Chondrocyte (in vitro differentiated cells): ENCODE results near the gene ATP8A1. TPM values are rescaled to one million over a fixed set of nuclear protein-coding genes. Genes with fewer than 3 reads are reported as not detected.

Source experiments
- DNase-seq: peaks from one replicate; pipeline ENCODE4 v3.0.0; 2021; ENCODE audit warnings: mixed read lengths, low spot score
- H3K27ac Mint-ChIP-seq: one replicate; pipeline ENCODE4 v1.8.0; 2021; ENCODE audit warnings: mild to moderate bottlenecking, moderate library complexity, mixed read lengths; ENCODE audit not compliant: unreplicated experiment
- H3K27me3 Mint-ChIP-seq: 2 replicates; pipeline ENCODE4 v1.8.0; 2021; ENCODE audit warnings: low read depth, mixed read lengths
- H3K36me3 Mint-ChIP-seq: 2 replicates; pipeline ENCODE4 v1.8.0; 2021; ENCODE audit warnings: low read depth, mixed read lengths
- H3K4me1 Mint-ChIP-seq: 2 replicates; pipeline ENCODE4 v1.8.0; 2021; ENCODE audit warnings: low read depth, mild to moderate bottlenecking, mixed read lengths
- H3K4me3 Mint-ChIP-seq: one replicate; pipeline ENCODE4 v1.8.0; 2021; ENCODE audit warnings: mild to moderate bottlenecking, moderate library complexity, mixed read lengths; ENCODE audit not compliant: unreplicated experiment
- H3K9me3 Mint-ChIP-seq: 2 replicates; pipeline ENCODE4 v1.8.0; 2021; ENCODE audit warnings: low read depth, mixed read lengths
- CTCF ChIP-seq: fragments of 200-600 bp; sonication (generic); IDR thresholded peaks from 2 replicates; pipeline ENCODE4 v1.5.0; 2021; ENCODE audit warnings: antibody characterized with exemption, mild to moderate bottlenecking, moderate library complexity
- total RNA-seq: library from RNA; stranded (reverse); gene quantifications from 3 replicates; pipeline ENCODE4 v1.2.1, GENCODE V29; 2021

The ATP8A1 gene
- total RNA-seq, 1 donor from 2014 or later = 0.25 TPM

GRCh38 chr4:42690537-42690936 lies 33.6 kb upstream of the ATP8A1 start:
- H3K27ac Mint-ChIP-seq = no peak overlapping the region
- peaks cover 11% of the 10 kb centered on the region for H3K27me3 Mint-ChIP-seq
- TF ChIP-seq CTCF = no peak
- no peaks in the 10 kb centered on the region for H3K9me3 Mint-ChIP-seq
- H3K36me3 Mint-ChIP-seq = no peaks in the 10 kb centered on the region
- no peak for DNase-seq
- no peak overlapping the region for H3K4me3 Mint-ChIP-seq
- H3K4me1 Mint-ChIP-seq = no peaks in the 10 kb centered on the region

- no peak for TF ChIP-seq CTCF
- Mint-ChIP-seq H3K4me3 (no peak overlapping the region), H3K9me3 (no peaks in the 10 kb centered on the region), H3K27me3 (peaks cover 20% of the 10 kb centered on the region), H3K36me3 (no peaks in the 10 kb centered on the region), H3K4me1 (no peaks in the 10 kb centered on the region), H3K27ac (no peak overlapping the region)
- no peak for DNase-seq
Measured at GRCh38 chr4:42683393-42683792, 26.5 kb upstream of the ATP8A1 start.

GRCh38 chr4:42678512-42678911 lies 21.6 kb upstream of the ATP8A1 start:
- Mint-ChIP-seq H3K27ac (no peak overlapping the region), H3K4me3 (no peak overlapping the region), H3K36me3 (no peaks in the 10 kb centered on the region), H3K9me3 (no peaks in the 10 kb centered on the region), H3K4me1 (no peaks in the 10 kb centered on the region), H3K27me3 (no peaks in the 10 kb centered on the region)
- no peak for DNase-seq
- no peak for TF ChIP-seq CTCF

- no peak overlapping the region for H3K27ac Mint-ChIP-seq
- H3K9me3 Mint-ChIP-seq = no peaks in the 10 kb centered on the region
- peaks cover 8% of the 10 kb centered on the region for H3K27me3 Mint-ChIP-seq
- no peaks in the 10 kb centered on the region for H3K36me3 Mint-ChIP-seq
- H3K4me1 Mint-ChIP-seq = no peaks in the 10 kb centered on the region
- TF ChIP-seq CTCF = no peak
- no peak overlapping the region for H3K4me3 Mint-ChIP-seq
- DNase-seq = no peak
Measured at GRCh38 chr4:42676066-42676951, 19.4 kb upstream of the ATP8A1 start.

GRCh38 chr4:42673082-42673425 lies 16.1 kb upstream of the ATP8A1 start:
- Mint-ChIP-seq H3K27me3 (peaks cover 25% of the 10 kb centered on the region), H3K4me3 (no peak overlapping the region), H3K36me3 (no peaks in the 10 kb centered on the region), H3K27ac (no peak overlapping the region), H3K9me3 (no peaks in the 10 kb centered on the region), H3K4me1 (no peaks in the 10 kb centered on the region)
- no peak for DNase-seq
- no peak for TF ChIP-seq CTCF
